ENCODE data around the gene KRTCAP3. TPM values are rescaled to one million over a fixed set of nuclear protein-coding genes. Genes with fewer than 3 reads are reported as not detected.

The KRTCAP3 gene
- polyA plus RNA-seq, 1 donor (not counting 4 experiments of a cell fraction or from before 2014, with no cell fraction given): 14.7 TPM

DNA sequence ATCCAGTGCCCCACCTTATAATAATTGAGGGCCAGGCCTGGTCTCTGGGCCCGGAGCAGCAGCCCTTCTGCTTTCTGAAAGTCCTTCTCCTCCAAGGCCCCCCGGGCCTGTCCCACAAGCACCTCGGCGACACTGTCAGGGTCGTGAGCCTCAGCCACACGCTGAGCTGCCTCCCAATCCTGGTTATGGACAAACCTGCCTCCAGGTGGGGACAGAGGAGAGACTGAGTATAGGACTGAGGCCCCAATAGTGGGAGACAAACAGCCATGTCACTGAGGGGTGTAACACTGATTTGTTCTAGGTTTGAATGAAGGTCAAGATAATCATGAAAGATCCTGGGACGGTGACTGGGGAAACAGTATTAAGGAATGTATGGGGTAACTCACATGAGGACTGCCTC is 11.8 kb downstream of the KRTCAP3 start:
- no peaks in the 10 kb centered on the region for H3K27me3 ChIP-seq (ENCODE audit: control insufficient read depth, extremely low read depth, insufficient read depth, low read length)
- DNase-seq (ENCODE audit: low read depth, low spot score): no peak
- no peak for FAIRE-seq
- H3K4me2 ChIP-seq (ENCODE audit: control insufficient read depth, extremely low read depth, insufficient read depth, low read depth, low read length): no peak overlapping the region
- no peaks in the 10 kb centered on the region for H3K79me2 ChIP-seq (ENCODE audit: control insufficient read depth, insufficient read depth, low read length)
- no peak overlapping the region for H2AFZ ChIP-seq (ENCODE audit: control insufficient read depth, low read length)
- H3K27ac ChIP-seq (ENCODE audit: control insufficient read depth, insufficient read depth, low read length): no peak overlapping the region
- H3K4me1 ChIP-seq (ENCODE audit: control insufficient read depth, extremely low read depth, insufficient read depth, low read length): peaks cover 3% of the 10 kb centered on the region
- H3K36me3 ChIP-seq (ENCODE audit: control insufficient read depth in 2 of 2, extremely low read depth in 1 of 2, insufficient read depth in 2 of 2, low read length in 2 of 2): peaks cover 11 to 20% of the 10 kb centered on the region in 2 experiments
- H3K4me3 ChIP-seq (ENCODE audit: control insufficient read depth in 2 of 3, extremely low read depth in 1 of 3, insufficient read depth in 2 of 3, low read depth in 1 of 3, low read length in 3 of 3): no peak overlapping the region
- TF ChIP-seq, protein P1, sequence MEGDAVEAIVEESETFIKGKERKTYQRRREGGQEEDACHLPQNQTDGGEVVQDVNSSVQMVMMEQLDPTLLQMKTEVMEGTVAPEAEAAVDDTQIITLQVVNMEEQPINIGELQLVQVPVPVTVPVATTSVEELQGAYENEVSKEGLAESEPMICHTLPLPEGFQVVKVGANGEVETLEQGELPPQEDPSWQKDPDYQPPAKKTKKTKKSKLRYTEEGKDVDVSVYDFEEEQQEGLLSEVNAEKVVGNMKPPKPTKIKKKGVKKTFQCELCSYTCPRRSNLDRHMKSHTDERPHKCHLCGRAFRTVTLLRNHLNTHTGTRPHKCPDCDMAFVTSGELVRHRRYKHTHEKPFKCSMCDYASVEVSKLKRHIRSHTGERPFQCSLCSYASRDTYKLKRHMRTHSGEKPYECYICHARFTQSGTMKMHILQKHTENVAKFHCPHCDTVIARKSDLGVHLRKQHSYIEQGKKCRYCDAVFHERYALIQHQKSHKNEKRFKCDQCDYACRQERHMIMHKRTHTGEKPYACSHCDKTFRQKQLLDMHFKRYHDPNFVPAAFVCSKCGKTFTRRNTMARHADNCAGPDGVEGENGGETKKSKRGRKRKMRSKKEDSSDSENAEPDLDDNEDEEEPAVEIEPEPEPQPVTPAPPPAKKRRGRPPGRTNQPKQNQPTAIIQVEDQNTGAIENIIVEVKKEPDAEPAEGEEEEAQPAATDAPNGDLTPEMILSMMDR (optimal IDR thresholded peaks at IDR 0.05 in 1 of 3, IDR thresholded peaks at IDR 0.05 in 1 of 3, conservative IDR thresholded peaks at IDR 0.05 in 1 of 3; ENCODE audit: extremely low read depth in 1 of 3, insufficient read depth in 2 of 3, low read length in 3 of 3): peak in 1 of 3 experiments; percentile 5
- no peak for TF ChIP-seq EZH2 (IDR thresholded peaks at IDR 0.05; ENCODE audit: low read length)
- no peak overlapping the region for H3K9ac ChIP-seq (ENCODE audit: control insufficient read depth, extremely low read depth, insufficient read depth, low read length)
- dilution Hi-C loops (cut with MboI; ENCODE audit: extremely low pct_ligation_motif_present, low sequenced_read_pairs): no loop called here
- no peaks in the 10 kb centered on the region for H3K9me1 ChIP-seq (ENCODE audit: control insufficient read depth, extremely low read depth, insufficient read depth, low read length)
- H4K20me1 ChIP-seq (ENCODE audit: control insufficient read depth, extremely low read depth, insufficient read depth, low read length): no peaks in the 10 kb centered on the region
- no peaks in the 10 kb centered on the region for H3K9me3 ChIP-seq (ENCODE audit: control insufficient read depth, low read depth, low read length)

- DNase-seq (ENCODE audit: low read depth, low spot score) (no peak), FAIRE-seq (no peak)
- no peaks in the 10 kb centered on the region for H3K27me3 ChIP-seq (ENCODE audit: control insufficient read depth, extremely low read depth, insufficient read depth, low read length)
- H3K4me2 ChIP-seq (ENCODE audit: control insufficient read depth, extremely low read depth, insufficient read depth, low read depth, low read length): no peak overlapping the region
- no peak overlapping the region for H3K9ac ChIP-seq (ENCODE audit: control insufficient read depth, extremely low read depth, insufficient read depth, low read length)
- no peaks in the 10 kb centered on the region for H3K79me2 ChIP-seq (ENCODE audit: control insufficient read depth, insufficient read depth, low read length)
- H3K4me1 ChIP-seq (ENCODE audit: control insufficient read depth, extremely low read depth, insufficient read depth, low read length): no peaks in the 10 kb centered on the region
- H3K4me3 ChIP-seq (ENCODE audit: control insufficient read depth in 2 of 3, extremely low read depth in 1 of 3, insufficient read depth in 2 of 3, low read depth in 1 of 3, low read length in 3 of 3): no peak overlapping the region
- H3K9me3 ChIP-seq (ENCODE audit: control insufficient read depth, low read depth, low read length): no peaks in the 10 kb centered on the region
- TF ChIP-seq, protein P1 (optimal IDR thresholded peaks at IDR 0.05 in 1 of 3, IDR thresholded peaks at IDR 0.05 in 1 of 3, conservative IDR thresholded peaks at IDR 0.05 in 1 of 3; ENCODE audit: extremely low read depth in 1 of 3, insufficient read depth in 2 of 3, low read length in 3 of 3): no peak
- no peak for TF ChIP-seq EZH2 (IDR thresholded peaks at IDR 0.05; ENCODE audit: low read length)
- no peak overlapping the region for H3K27ac ChIP-seq (ENCODE audit: control insufficient read depth, insufficient read depth, low read length)
- peaks cover 4 to 14% of the 10 kb centered on the region in 2 experiments for H3K36me3 ChIP-seq (ENCODE audit: control insufficient read depth in 2 of 2, extremely low read depth in 1 of 2, insufficient read depth in 2 of 2, low read length in 2 of 2)
- H3K9me1 ChIP-seq (ENCODE audit: control insufficient read depth, extremely low read depth, insufficient read depth, low read length): no peaks in the 10 kb centered on the region
- no peak overlapping the region for H2AFZ ChIP-seq (ENCODE audit: control insufficient read depth, low read length)
- H4K20me1 ChIP-seq (ENCODE audit: control insufficient read depth, extremely low read depth, insufficient read depth, low read length): no peaks in the 10 kb centered on the region
- dilution Hi-C loops (cut with MboI; ENCODE audit: extremely low pct_ligation_motif_present, low sequenced_read_pairs): no loop called here
These were observed 18.9 kb downstream of the KRTCAP3 start for GRCh38 chr2:27461118-27461517.

All from keratinocyte (primary cell).